Common myeloid progenitor, CD34-positive (primary cell): ENCODE results near the gene ACTA1.
A peak's percentile ranks its signal among the peaks of the same experiment; 100 is the strongest.

Experiments used
- CTCF ChIA-PET: fragments of 350-600 bp; sonication (Branson Sonifier 250); formaldehyde crosslinking; loops from one replicate; lab custom pipeline; 2021; ENCODE audit warnings: antibody characterized with exemption; lab: Charles Lee
- POLR2A ChIA-PET: fragments of 350-600 bp; sonication (Branson Sonifier 250); formaldehyde crosslinking; loops from one replicate; lab custom pipeline; 2021; ENCODE audit warnings: antibody characterized with exemption; lab: Charles Lee
- DNase-seq, 3 donors: peaks; one replicate each; pipeline versions ENCODE4 v3.0.0 to v3.0.0-alpha.2; 2013
- H3K27ac ChIP-seq, 2 experiments: 1 replicate in 1 of 2; 2 replicates in 1 of 2; pipeline ENCODE4 v1.7.0; 2013; ENCODE audit warnings: inconsistent platforms in 2 of 2, low read length in 2 of 2, mild to moderate bottlenecking in 2 of 2, low read depth in 1 of 2, moderate library complexity in 1 of 2; ENCODE audit not compliant: severe bottlenecking in 2 of 2, insufficient read depth in 1 of 2, poor library complexity in 1 of 2
- H3K27me3 ChIP-seq, 5 experiments: replicated peaks in 2 of 5; 1 replicate in 3 of 5; 2 replicates in 2 of 5; pipeline versions ENCODE4 v1.6.1 to v1.7.0; 2013; ENCODE audit warnings: low read length in 4 of 5, mild to moderate bottlenecking in 2 of 5, moderate library complexity in 2 of 5, inconsistent platforms in 1 of 5; ENCODE audit not compliant: insufficient read depth in 5 of 5, control insufficient read depth in 4 of 5
- H3K36me3 ChIP-seq, 4 experiments: 1 replicate in 2 of 4; 2 replicates in 2 of 4; pipeline versions ENCODE4 v1.6.1 to v1.7.0; 2013; ENCODE audit warnings: low read length in 3 of 4, control low read depth in 1 of 4, mild to moderate bottlenecking in 1 of 4; ENCODE audit not compliant: control insufficient read depth in 4 of 4, insufficient read depth in 4 of 4
- H3K4me1 ChIP-seq, 4 experiments: 1 replicate in 3 of 4; 2 replicates in 1 of 4; pipeline versions ENCODE4 v1.6.1 to v1.7.1; 2013; ENCODE audit warnings: low read length in 3 of 4, mild to moderate bottlenecking in 3 of 4, control low read depth in 1 of 4, inconsistent platforms in 1 of 4, moderate library complexity in 1 of 4; ENCODE audit not compliant: control insufficient read depth in 4 of 4, insufficient read depth in 4 of 4; ENCODE audit errors: control extremely low read depth in 1 of 4
- H3K4me3 ChIP-seq, 7 experiments: 1 replicate in 4 of 7; 2 replicates in 3 of 7; pipeline versions ENCODE4 v1.5.1 to v1.7.0; 2013; ENCODE audit warnings: mild to moderate bottlenecking in 7 of 7, low read length in 6 of 7, moderate library complexity in 6 of 7, inconsistent platforms in 2 of 7, low read depth in 2 of 7, control low read depth in 1 of 7; ENCODE audit not compliant: insufficient read depth in 4 of 7, control insufficient read depth in 1 of 7; ENCODE audit errors: extremely low read depth in 1 of 7
- H3K9me3 ChIP-seq, 5 experiments: 1 replicate in 4 of 5; 2 replicates in 1 of 5; pipeline versions ENCODE4 v1.6.1 to v1.7.1; 2013; ENCODE audit warnings: low read length in 4 of 5, mild to moderate bottlenecking in 2 of 5, inconsistent platforms in 1 of 5, low read depth in 1 of 5, moderate library complexity in 1 of 5; ENCODE audit not compliant: control insufficient read depth in 4 of 5, insufficient read depth in 2 of 5; ENCODE audit errors: control extremely low read depth in 1 of 5
- WGBS: methylation state at CpG from one replicate; pipeline ENCODE4 v1.1.5; 2013; ENCODE audit not compliant: insufficient coverage; 5-methylcytosine and 5-hydroxymethylcytosine counted together

The ACTA1 gene

GRCh38 chr1:229457436-229457835, 23.5 kb upstream of the ACTA1 start:
- POLR2A ChIA-PET: no interaction called here
- DNase-seq: no peak

GRCh38 chr1:229456016-229456415, 22.1 kb upstream of the ACTA1 start:
- Histone ChIP-seq H3K4me1 (no peaks in the 10 kb centered on the region), H3K9me3 (no peaks in the 10 kb centered on the region), H3K36me3 (peaks cover 22 to 61% (median 35%) of the 10 kb centered on the region in 4 experiments), H3K27ac (no peak overlapping the region), H3K4me3 (no peak overlapping the region), H3K27me3 (no peaks in the 10 kb centered on the region)
- ChIA-PET CTCF (interaction anchor here (1.3 to 3.7 kb wide), 2 partner anchors 10 to 197 kb away, joined by 5 to 30 read pairs; no protein-coding TSS in a partner anchor), POLR2A (no interaction called here)
- WGBS: 0% methylated on average over 1 of the region's 3 CpGs
- DNase-seq: peak in 1 of 3 donors; percentile 16

More at GRCh38 chr1:229457436-229457835, 23.5 kb upstream of the ACTA1 start:
- no peak overlapping the region for H3K4me3 ChIP-seq
- no peak overlapping the region for H3K27ac ChIP-seq
- CTCF ChIA-PET: interaction anchor here (0.7 to 1.3 kb wide), 2 partner anchors 12 to 86 kb away, joined by 3 to 5 read pairs; no protein-coding TSS in a partner anchor
- no CpG with 5 or more reads among the region's 4 CpGs for WGBS
- H3K27me3 ChIP-seq: no peaks in the 10 kb centered on the region
- no peaks in the 10 kb centered on the region for H3K9me3 ChIP-seq
- H3K4me1 ChIP-seq: no peaks in the 10 kb centered on the region
- H3K36me3 ChIP-seq: peaks cover 23 to 65% (median 39%) of the 10 kb centered on the region in 4 experiments

- 97% methylated on average over 3 of the region's 4 CpGs for WGBS
- POLR2A ChIA-PET: no interaction called here
- no peaks in the 10 kb centered on the region for H3K9me3 ChIP-seq
- no peak for DNase-seq
- CTCF ChIA-PET: interaction anchor here (1.4 to 3.7 kb wide), 3 partner anchors 9 to 197 kb away, joined by 5 to 30 read pairs (median 6); no protein-coding TSS in a partner anchor
- H3K36me3 ChIP-seq: peaks cover 8 to 42% (median 27%) of the 10 kb centered on the region in 4 experiments
- no peak overlapping the region for H3K4me3 ChIP-seq
- no peak overlapping the region for H3K27ac ChIP-seq
- H3K27me3 ChIP-seq: no peaks in the 10 kb centered on the region
- no peaks in the 10 kb centered on the region for H3K4me1 ChIP-seq
These were observed 20.2 kb upstream of the ACTA1 start for GRCh38 chr1:229454056-229454455.

- peak; percentile 31 to 55 (median 53) for DNase-seq
- Histone ChIP-seq H3K36me3 (peaks cover 6 to 41% (median 29%) of the 10 kb centered on the region in 4 experiments), H3K27me3 (no peaks in the 10 kb centered on the region), H3K27ac (no peak overlapping the region), H3K4me3 (no peak overlapping the region), H3K4me1 (no peaks in the 10 kb centered on the region), H3K9me3 (no peaks in the 10 kb centered on the region)
- POLR2A ChIA-PET: no interaction called here
- WGBS: 100% methylated on average over 3 of the region's 5 CpGs
- CTCF ChIA-PET: interaction anchor here (0.6 to 3.7 kb wide), 10 partner anchors 8 to 1750 kb away, joined by 3 to 30 read pairs (median 3); no protein-coding TSS in a partner anchor
These were observed 19.3 kb upstream of the ACTA1 start for GRCh38 chr1:229452956-229453801.

- ChIA-PET CTCF (interaction anchor here (0.8 to 1.3 kb wide), 2 partner anchors 14 to 190 kb away, joined by 3 to 5 read pairs; no protein-coding TSS in a partner anchor), POLR2A (no interaction called here)
- 78% methylated on average over 2 of the region's 2 CpGs for WGBS
- H3K9me3 ChIP-seq: no peaks in the 10 kb centered on the region
- H3K4me3 ChIP-seq: no peak overlapping the region
- peaks cover 7 to 38% (median 22%) of the 10 kb centered on the region in 4 experiments for H3K36me3 ChIP-seq
- H3K4me1 ChIP-seq: no peaks in the 10 kb centered on the region
- H3K27me3 ChIP-seq: no peaks in the 10 kb centered on the region
- no peak overlapping the region for H3K27ac ChIP-seq
- no peak for DNase-seq
These were observed 15.0 kb upstream of the ACTA1 start for GRCh38 chr1:229448845-229449244.

GRCh38 chr1:229448354-229448753, 14.5 kb upstream of the ACTA1 start:
- CTCF ChIA-PET: interaction anchor here (0.8 to 1.3 kb wide), 3 partner anchors 13 to 190 kb away, joined by 3 to 5 read pairs (median 3); no protein-coding TSS in a partner anchor
- no peak for DNase-seq
- WGBS: 100% methylated on average over 2 of the region's 7 CpGs

More at GRCh38 chr1:229448354-229448753, 14.5 kb upstream of the ACTA1 start:
- Histone ChIP-seq H3K4me1 (no peaks in the 10 kb centered on the region), H3K9me3 (no peaks in the 10 kb centered on the region), H3K36me3 (peaks cover 7 to 39% (median 23%) of the 10 kb centered on the region in 4 experiments), H3K27ac (no peak overlapping the region), H3K4me3 (no peak overlapping the region), H3K27me3 (no peaks in the 10 kb centered on the region)
- POLR2A ChIA-PET: no interaction called here
